Testis (tissue), 3 donors: ENCODE data around the gene ECT2. TPM values are rescaled to one million over a fixed set of nuclear protein-coding genes. Genes with fewer than 3 reads are reported as not detected.

ENCODE experiments used
- DNase-seq: peaks from one replicate; pipeline ENCODE4 v3.0.0-alpha.2; 2019
- H3K27ac ChIP-seq, 2 donors: fragments of 200-600 bp; sonication (generic); one replicate each; pipeline ENCODE4 v1.5.1; 2019
- H3K27me3 ChIP-seq: fragments of 200-600 bp; sonication (generic); one replicate; pipeline ENCODE4 v1.5.1; 2019
- H3K36me3 ChIP-seq: fragments of 200-600 bp; sonication (generic); one replicate; pipeline ENCODE4 v1.5.1; 2017; ENCODE audit warnings: low read depth; ENCODE audit errors: missing control alignments
- H3K4me1 ChIP-seq: fragments of 200-600 bp; sonication (generic); one replicate; pipeline ENCODE4 v1.5.1; 2019
- H3K4me3 ChIP-seq, 2 donors: fragments of 200-600 bp; sonication (generic); one replicate each; pipeline ENCODE4 v1.5.1; 2017 to 2019
- H3K9me3 ChIP-seq: fragments of 200-600 bp; sonication (generic); one replicate; pipeline ENCODE4 v1.5.1; 2017
- CTCF ChIP-seq, 3 experiments: fragments of 450-650 bp in 2 of 3; fragments of 200-600 bp in 1 of 3; sonication (generic) in 1 of 3; IDR thresholded peaks; one replicate each; pipeline ENCODE4 v1.5.1; 2016 to 2019; ENCODE audit warnings: antibody characterized with exemption in 3 of 3, mild to moderate bottlenecking in 2 of 3, moderate library complexity in 1 of 3
- POLR2A ChIP-seq: fragments of 450-650 bp; IDR thresholded peaks from one replicate; pipeline ENCODE4 v1.6.1; 2017; ENCODE audit warnings: antibody characterized with exemption, mild to moderate bottlenecking, moderate library complexity
- WGBS, 2 donors: methylation state at CpG; one replicate each; pipeline ENCODE4 v1.1.5; 2018; 5-methylcytosine and 5-hydroxymethylcytosine counted together
- intact Hi-C: fragments of 100-400 bp; cut with DNase I; formaldehyde crosslinking; loops from one replicate; pipeline ENCODE4 v1.15.1; 2023; ENCODE audit warnings: low total_unique reads
- polyA plus RNA-seq: library from polyadenylated mRNA; stranded (reverse); fragments of 350-450 nt; fragmentation: Illumina TruSeq; extraction: RNeasy Lipid Tissue Mini Kit (QIAGEN cat#74804); gene quantifications from one replicate; pipeline ENCODE4 v1.2.3, GENCODE V29; 2014; ENCODE audit warnings: low read depth, low replicate concordance; ENCODE audit not compliant: insufficient read depth
- total RNA-seq, 2 donors: library from RNA; depleted of rRNA; stranded (reverse); fragments of >200 nt; gene quantifications; one replicate each; pipeline ENCODE4 v1.2.3, GENCODE V29; 2016

Gene ECT2
- total and polyA plus RNA-seq, 3 donors from 2014 or later, result 20.8 to 33.3 (median 21.9) TPM

- Histone ChIP-seq H3K4me1 (no peaks in the 10 kb centered on the region), H3K27ac (no peak overlapping the region), H3K9me3 (no peaks in the 10 kb centered on the region), H3K36me3 (no peaks in the 10 kb centered on the region), H3K27me3 (no peaks in the 10 kb centered on the region), H3K4me3 (no peak overlapping the region)
- no peak for TF ChIP-seq CTCF (IDR thresholded peaks at IDR 0.05)
- no peak for DNase-seq
- 90 to 92% methylated on average over 1 of the region's 1 CpG for WGBS, 2 donors
- intact Hi-C loops, result no loop called here
These were observed 19.9 kb downstream of the ECT2 start for GRCh38 chr3:172770382-172770781.

- no peaks in the 10 kb centered on the region for H3K4me1 ChIP-seq
- no peak for DNase-seq
- H3K36me3 ChIP-seq, result no peaks in the 10 kb centered on the region
- intact Hi-C loops, result no loop called here
- no peak overlapping the region for H3K4me3 ChIP-seq
- no peak for TF ChIP-seq POLR2A
- no peak for TF ChIP-seq CTCF (IDR thresholded peaks at IDR 0.05)
- no peaks in the 10 kb centered on the region for H3K27me3 ChIP-seq
- WGBS, 2 donors, result 96 to 97% methylated on average over 2 of the region's 2 CpGs
- no peaks in the 10 kb centered on the region for H3K9me3 ChIP-seq
- no peak overlapping the region for H3K27ac ChIP-seq
These were observed 21.1 kb downstream of the ECT2 start for GRCh38 chr3:172771672-172772071.

- no peaks in the 10 kb centered on the region for H3K27me3 ChIP-seq
- H3K4me1 ChIP-seq, result no peaks in the 10 kb centered on the region
- no peak for TF ChIP-seq CTCF (IDR thresholded peaks at IDR 0.05)
- TF ChIP-seq POLR2A, result no peak
- intact Hi-C loops, result no loop called here
- H3K27ac ChIP-seq, result no peak overlapping the region
- no peak overlapping the region for H3K4me3 ChIP-seq
- 96% methylated on average over 5 of the region's 5 CpGs for WGBS, 2 donors
- no peak for DNase-seq
- no peaks in the 10 kb centered on the region for H3K9me3 ChIP-seq
- H3K36me3 ChIP-seq, result no peaks in the 10 kb centered on the region
These were observed 25.7 kb downstream of the ECT2 start for GRCh38 chr3:172776049-172776717.

- Histone ChIP-seq H3K27ac (no peak overlapping the region), H3K9me3 (no peaks in the 10 kb centered on the region), H3K4me1 (no peaks in the 10 kb centered on the region), H3K36me3 (no peaks in the 10 kb centered on the region), H3K27me3 (no peaks in the 10 kb centered on the region), H3K4me3 (no peak overlapping the region)
- 90 to 94% methylated on average over 3 of the region's 3 CpGs for WGBS, 2 donors
- DNase-seq, result no peak
- intact Hi-C loops, result no loop called here
- TF ChIP-seq POLR2A, result no peak
- TF ChIP-seq CTCF (IDR thresholded peaks at IDR 0.05), result no peak
These were observed 27.4 kb downstream of the ECT2 start for GRCh38 chr3:172777901-172778300.

- no peaks in the 10 kb centered on the region for H3K36me3 ChIP-seq
- H3K27me3 ChIP-seq, result no peaks in the 10 kb centered on the region
- no peaks in the 10 kb centered on the region for H3K9me3 ChIP-seq
- 94 to 98% methylated on average over 2 of the region's 2 CpGs for WGBS, 2 donors
- TF ChIP-seq POLR2A (no peak), CTCF (IDR thresholded peaks at IDR 0.05) (no peak)
- no peak overlapping the region for H3K27ac ChIP-seq
- H3K4me1 ChIP-seq, result no peaks in the 10 kb centered on the region
- intact Hi-C loops, result no loop called here
- DNase-seq, result no peak
- H3K4me3 ChIP-seq, result no peak overlapping the region
These were observed 31.7 kb downstream of the ECT2 start for GRCh38 chr3:172782235-172782634.
